Suprapubic skin (tissue), 4 donors: ENCODE data around the gene TNS1.

Experiments
- CTCF ChIP-seq, 2 donors: fragments of 200-600 bp in 1 of 2; fragments of 450-650 bp in 1 of 2; sonication (generic) in 1 of 2; IDR thresholded peaks; one replicate each; pipeline ENCODE4 v1.5.1; 2016 to 2019; ENCODE audit warnings: antibody characterized with exemption in 2 of 2, mild to moderate bottlenecking in 1 of 2, moderate library complexity in 1 of 2
- EP300 ChIP-seq: sonication (generic); formaldehyde crosslinking; IDR thresholded peaks from one replicate; pipeline ENCODE4 v1.6.1; 2017; ENCODE audit warnings: antibody characterized with exemption
- POLR2A ChIP-seq, 2 donors: fragments of 450-650 bp; IDR thresholded peaks; one replicate each; pipeline ENCODE4 v1.6.1; 2017; ENCODE audit warnings: antibody characterized with exemption in 2 of 2, mild to moderate bottlenecking in 2 of 2, moderate library complexity in 2 of 2
- POLR2AphosphoS5 ChIP-seq, 3 donors: sonication (generic); formaldehyde crosslinking; IDR thresholded peaks; one replicate each; pipeline ENCODE4 v1.6.1; 2017; ENCODE audit warnings: antibody characterized with exemption in 3 of 3

- TF ChIP-seq POLR2AphosphoS5 (IDR thresholded peaks at IDR 0.05) (no peak), POLR2A (IDR thresholded peaks at IDR 0.05) (no peak), CTCF (IDR thresholded peaks at IDR 0.05) (no peak), EP300 (no peak)
Observed at GRCh38 chr2:217797165-217797564, 205.6 kb downstream of the TNS1 start.
